Measurements from ENCODE around the gene ARHGAP26.

DNA sequence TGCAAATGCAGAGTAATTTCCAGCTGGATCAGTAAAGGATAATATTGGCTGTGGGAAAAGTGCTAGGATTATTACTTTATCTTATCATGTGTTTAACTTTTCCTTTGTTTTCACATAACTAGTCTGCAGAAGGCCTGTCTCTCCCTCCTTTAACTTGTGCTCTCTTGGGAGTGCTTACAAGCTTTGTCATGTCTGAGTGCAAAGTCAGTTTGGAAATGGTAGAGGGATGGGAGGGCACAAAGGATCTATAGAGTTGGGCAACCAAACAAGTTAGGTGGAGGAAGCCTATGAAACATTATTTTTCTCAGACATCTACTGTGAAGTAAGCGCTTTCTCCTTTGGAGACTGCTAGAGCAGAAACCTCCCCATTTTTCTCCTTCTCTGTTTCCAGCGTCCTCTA is 308.8 kb downstream of the ARHGAP26 start:
- TF ChIP-seq HNF4A (conservative IDR thresholded peaks at IDR 0.05) (no peak), YY1 (IDR thresholded peaks at IDR 0.05) (no peak), JUND (IDR thresholded peaks at IDR 0.05) (no peak), GABPA (IDR thresholded peaks at IDR 0.05 in 1 of 2, conservative IDR thresholded peaks at IDR 0.05 in 1 of 2) (no peak), TAF1 (conservative IDR thresholded peaks at IDR 0.05) (no peak)
- TF ChIP-seq, protein P1, sequence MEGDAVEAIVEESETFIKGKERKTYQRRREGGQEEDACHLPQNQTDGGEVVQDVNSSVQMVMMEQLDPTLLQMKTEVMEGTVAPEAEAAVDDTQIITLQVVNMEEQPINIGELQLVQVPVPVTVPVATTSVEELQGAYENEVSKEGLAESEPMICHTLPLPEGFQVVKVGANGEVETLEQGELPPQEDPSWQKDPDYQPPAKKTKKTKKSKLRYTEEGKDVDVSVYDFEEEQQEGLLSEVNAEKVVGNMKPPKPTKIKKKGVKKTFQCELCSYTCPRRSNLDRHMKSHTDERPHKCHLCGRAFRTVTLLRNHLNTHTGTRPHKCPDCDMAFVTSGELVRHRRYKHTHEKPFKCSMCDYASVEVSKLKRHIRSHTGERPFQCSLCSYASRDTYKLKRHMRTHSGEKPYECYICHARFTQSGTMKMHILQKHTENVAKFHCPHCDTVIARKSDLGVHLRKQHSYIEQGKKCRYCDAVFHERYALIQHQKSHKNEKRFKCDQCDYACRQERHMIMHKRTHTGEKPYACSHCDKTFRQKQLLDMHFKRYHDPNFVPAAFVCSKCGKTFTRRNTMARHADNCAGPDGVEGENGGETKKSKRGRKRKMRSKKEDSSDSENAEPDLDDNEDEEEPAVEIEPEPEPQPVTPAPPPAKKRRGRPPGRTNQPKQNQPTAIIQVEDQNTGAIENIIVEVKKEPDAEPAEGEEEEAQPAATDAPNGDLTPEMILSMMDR (IDR thresholded peaks at IDR 0.05; ENCODE audit: low read depth, low read length, missing input control): no peak
- TF ChIP-seq, protein P2, sequence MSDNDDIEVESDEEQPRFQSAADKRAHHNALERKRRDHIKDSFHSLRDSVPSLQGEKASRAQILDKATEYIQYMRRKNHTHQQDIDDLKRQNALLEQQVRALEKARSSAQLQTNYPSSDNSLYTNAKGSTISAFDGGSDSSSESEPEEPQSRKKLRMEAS (IDR thresholded peaks at IDR 0.05): no peak
- TF ChIP-seq, protein P3, sequence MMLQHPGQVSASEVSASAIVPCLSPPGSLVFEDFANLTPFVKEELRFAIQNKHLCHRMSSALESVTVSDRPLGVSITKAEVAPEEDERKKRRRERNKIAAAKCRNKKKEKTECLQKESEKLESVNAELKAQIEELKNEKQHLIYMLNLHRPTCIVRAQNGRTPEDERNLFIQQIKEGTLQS (IDR thresholded peaks at IDR 0.05): no peak
- TF ChIP-seq, protein P4, sequence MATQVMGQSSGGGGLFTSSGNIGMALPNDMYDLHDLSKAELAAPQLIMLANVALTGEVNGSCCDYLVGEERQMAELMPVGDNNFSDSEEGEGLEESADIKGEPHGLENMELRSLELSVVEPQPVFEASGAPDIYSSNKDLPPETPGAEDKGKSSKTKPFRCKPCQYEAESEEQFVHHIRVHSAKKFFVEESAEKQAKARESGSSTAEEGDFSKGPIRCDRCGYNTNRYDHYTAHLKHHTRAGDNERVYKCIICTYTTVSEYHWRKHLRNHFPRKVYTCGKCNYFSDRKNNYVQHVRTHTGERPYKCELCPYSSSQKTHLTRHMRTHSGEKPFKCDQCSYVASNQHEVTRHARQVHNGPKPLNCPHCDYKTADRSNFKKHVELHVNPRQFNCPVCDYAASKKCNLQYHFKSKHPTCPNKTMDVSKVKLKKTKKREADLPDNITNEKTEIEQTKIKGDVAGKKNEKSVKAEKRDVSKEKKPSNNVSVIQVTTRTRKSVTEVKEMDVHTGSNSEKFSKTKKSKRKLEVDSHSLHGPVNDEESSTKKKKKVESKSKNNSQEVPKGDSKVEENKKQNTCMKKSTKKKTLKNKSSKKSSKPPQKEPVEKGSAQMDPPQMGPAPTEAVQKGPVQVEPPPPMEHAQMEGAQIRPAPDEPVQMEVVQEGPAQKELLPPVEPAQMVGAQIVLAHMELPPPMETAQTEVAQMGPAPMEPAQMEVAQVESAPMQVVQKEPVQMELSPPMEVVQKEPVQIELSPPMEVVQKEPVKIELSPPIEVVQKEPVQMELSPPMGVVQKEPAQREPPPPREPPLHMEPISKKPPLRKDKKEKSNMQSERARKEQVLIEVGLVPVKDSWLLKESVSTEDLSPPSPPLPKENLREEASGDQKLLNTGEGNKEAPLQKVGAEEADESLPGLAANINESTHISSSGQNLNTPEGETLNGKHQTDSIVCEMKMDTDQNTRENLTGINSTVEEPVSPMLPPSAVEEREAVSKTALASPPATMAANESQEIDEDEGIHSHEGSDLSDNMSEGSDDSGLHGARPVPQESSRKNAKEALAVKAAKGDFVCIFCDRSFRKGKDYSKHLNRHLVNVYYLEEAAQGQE (IDR thresholded peaks at IDR 0.05): no peak

Data from liver (tissue), 3 donors.